ENCODE data around the gene PHLDB1. TPM values are rescaled to one million over a fixed set of nuclear protein-coding genes. Genes with fewer than 3 reads are reported as not detected.
"Not testable (repeated sequence)": the region's sequence is repeated elsewhere in the genome, so short reads cannot be mapped to it uniquely, and the experiment has no call there.

The PHLDB1 gene
- total RNA-seq, 2 donors from 2014 or later, result 155 to 201 TPM

- intact Hi-C loops (cut with DNase I), result not testable (repeated sequence)
- DNase-seq (ENCODE audit: low spot score), result peak; percentile 80
Observed at GRCh38 chr11:118603709-118604108, 3.7 kb upstream of the PHLDB1 start.

- intact Hi-C loops (cut with DNase I), result no loop called here
- DNase-seq (ENCODE audit: low spot score), result peak; percentile 10
Observed at GRCh38 chr11:118604566-118604965, 2.8 kb upstream of the PHLDB1 start.

GRCh38 chr11:118605116-118605867 lies 2.1 kb upstream of the PHLDB1 start:
- DNase-seq (ENCODE audit: low spot score), result peak; percentile 90
- intact Hi-C loops (cut with DNase I), result no loop called here

GRCh38 chr11:118606157-118606843 lies 1.1 kb upstream of the PHLDB1 start:
- peak; percentile 63 for DNase-seq (ENCODE audit: low spot score)
- intact Hi-C loops (cut with DNase I), result no loop called here

- intact Hi-C loops (cut with DNase I), result no loop called here
- peak; percentile 32 for DNase-seq (ENCODE audit: low spot score)
Observed at GRCh38 chr11:118606844-118607228, 579 bp upstream of the PHLDB1 start.

GRCh38 chr11:118608360-118609227 lies 1.2 kb downstream of the PHLDB1 start:
- DNase-seq (ENCODE audit: low spot score), result peak; percentile 96
- intact Hi-C loops (cut with DNase I), result no loop called here

GRCh38 chr11:118609380-118610224 lies 2.2 kb downstream of the PHLDB1 start:
- intact Hi-C loops (cut with DNase I), result no loop called here
- DNase-seq (ENCODE audit: low spot score), result peak; percentile 77

GRCh38 chr11:118610225-118610772 lies 2.9 kb downstream of the PHLDB1 start:
- intact Hi-C loops (cut with DNase I), result no loop called here
- DNase-seq (ENCODE audit: low spot score), result peak; percentile 74

GRCh38 chr11:118610773-118611432 lies 3.5 kb downstream of the PHLDB1 start:
- intact Hi-C loops (cut with DNase I), result no loop called here

GRCh38 chr11:118611433-118611795 lies 4.0 kb downstream of the PHLDB1 start:
- peak; percentile 40 for DNase-seq (ENCODE audit: low spot score)
- intact Hi-C loops (cut with DNase I), result not testable (repeated sequence)

More at GRCh38 chr11:118610773-118611432, 3.5 kb downstream of the PHLDB1 start:
- peak; percentile 93 for DNase-seq (ENCODE audit: low spot score)

- intact Hi-C loops (cut with DNase I), result no loop called here
- peak; percentile 83 for DNase-seq (ENCODE audit: low spot score)
Observed at GRCh38 chr11:118612378-118612777, 5.0 kb downstream of the PHLDB1 start.

- intact Hi-C loops (cut with DNase I), result no loop called here
- DNase-seq (ENCODE audit: low spot score), result peak; percentile 63
Observed at GRCh38 chr11:118614511-118614910, 7.1 kb downstream of the PHLDB1 start.

- intact Hi-C loops (cut with DNase I), result no loop called here
- DNase-seq (ENCODE audit: low spot score), result peak; percentile 44
Observed at GRCh38 chr11:118615282-118615975, 8.0 kb downstream of the PHLDB1 start.

GRCh38 chr11:118615976-118616371 lies 8.6 kb downstream of the PHLDB1 start:
- peak; percentile 49 for DNase-seq (ENCODE audit: low spot score)
- intact Hi-C loops (cut with DNase I), result no loop called here

GRCh38 chr11:118618115-118618990 lies 10.9 kb downstream of the PHLDB1 start:
- intact Hi-C loops (cut with DNase I), result no loop called here
- DNase-seq (ENCODE audit: low spot score), result peak; percentile 95

- intact Hi-C loops (cut with DNase I), result no loop called here
- DNase-seq (ENCODE audit: low spot score), result peak; percentile 93
Observed at GRCh38 chr11:118618991-118619375, 11.6 kb downstream of the PHLDB1 start.

Data from posterior vena cava (tissue), 2 donors.